Spleen (tissue), 7 donors: ENCODE data around the gene FBP1.

Source experiments
- POLR2A ChIP-seq, 3 donors: fragments of 450-650 bp; IDR thresholded peaks; one replicate each; pipeline ENCODE4 v1.5.1; 2017; ENCODE audit warnings: antibody characterized with exemption in 3 of 3, mild to moderate bottlenecking in 1 of 3
- POLR2AphosphoS5 ChIP-seq, 3 donors: sonication (generic); formaldehyde crosslinking; IDR thresholded peaks; one replicate each; pipeline ENCODE4 v1.5.1; 2017; ENCODE audit warnings: antibody characterized with exemption in 3 of 3
- TF ChIP-seq, protein P1 (sequence below), 11 experiments: fragments of 200-600 bp in 7 of 11; fragments of 450-650 bp in 4 of 11; sonication (generic) in 4 of 11; IDR thresholded peaks in 8 of 11; conservative IDR thresholded peaks in 3 of 11; 1 replicate in 7 of 11; 2 replicates in 4 of 11; pipeline versions ENCODE4 v1.4.0 to v1.8.0; 2016 to 2021; ENCODE audit warnings: antibody characterized with exemption in 11 of 11, inconsistent platforms in 4 of 11, mild to moderate bottlenecking in 1 of 11
- donor health status: DM: no; HTN: no; CAD: no; lungs with moderate emphysema.
- donor health status: DM: no; HTN: no; CAD: no.
- donor health status: DM: no; HTN: no; CAD: no.

DNA sequence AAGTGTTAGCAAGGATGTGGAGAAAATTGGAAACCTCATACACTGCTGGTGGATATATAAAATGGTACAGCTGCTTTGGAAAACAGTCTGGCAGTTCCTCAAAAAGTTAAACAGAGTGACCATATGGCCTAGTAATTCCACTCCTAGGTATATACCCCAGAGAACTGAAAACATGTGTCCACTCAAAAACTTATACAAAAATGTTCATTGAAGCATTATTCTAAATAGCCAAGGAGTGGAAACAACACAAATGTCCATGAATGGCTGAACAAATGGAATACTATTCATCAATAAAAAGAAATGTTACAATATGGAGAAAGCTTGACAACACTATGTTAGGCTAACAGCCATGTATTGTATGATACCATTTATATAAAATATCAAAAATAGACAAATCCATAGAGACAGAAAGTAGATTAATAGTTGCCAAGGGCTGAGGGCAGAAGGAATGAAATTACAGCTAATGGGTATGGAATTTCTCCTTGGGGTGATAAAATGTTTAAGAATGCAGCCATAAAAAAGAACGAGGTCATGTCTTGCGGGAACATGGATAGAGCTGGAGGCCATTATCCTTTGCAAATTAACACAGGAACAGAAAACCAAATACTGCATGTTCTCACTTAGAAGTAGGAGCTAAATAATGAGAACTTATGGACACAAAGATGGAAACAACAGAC is 33.6 kb upstream of the FBP1 start:
- TF ChIP-seq, protein P1, sequence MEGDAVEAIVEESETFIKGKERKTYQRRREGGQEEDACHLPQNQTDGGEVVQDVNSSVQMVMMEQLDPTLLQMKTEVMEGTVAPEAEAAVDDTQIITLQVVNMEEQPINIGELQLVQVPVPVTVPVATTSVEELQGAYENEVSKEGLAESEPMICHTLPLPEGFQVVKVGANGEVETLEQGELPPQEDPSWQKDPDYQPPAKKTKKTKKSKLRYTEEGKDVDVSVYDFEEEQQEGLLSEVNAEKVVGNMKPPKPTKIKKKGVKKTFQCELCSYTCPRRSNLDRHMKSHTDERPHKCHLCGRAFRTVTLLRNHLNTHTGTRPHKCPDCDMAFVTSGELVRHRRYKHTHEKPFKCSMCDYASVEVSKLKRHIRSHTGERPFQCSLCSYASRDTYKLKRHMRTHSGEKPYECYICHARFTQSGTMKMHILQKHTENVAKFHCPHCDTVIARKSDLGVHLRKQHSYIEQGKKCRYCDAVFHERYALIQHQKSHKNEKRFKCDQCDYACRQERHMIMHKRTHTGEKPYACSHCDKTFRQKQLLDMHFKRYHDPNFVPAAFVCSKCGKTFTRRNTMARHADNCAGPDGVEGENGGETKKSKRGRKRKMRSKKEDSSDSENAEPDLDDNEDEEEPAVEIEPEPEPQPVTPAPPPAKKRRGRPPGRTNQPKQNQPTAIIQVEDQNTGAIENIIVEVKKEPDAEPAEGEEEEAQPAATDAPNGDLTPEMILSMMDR (IDR thresholded peaks at IDR 0.05 in 8 of 11, conservative IDR thresholded peaks at IDR 0.05 in 3 of 11), result no peak
- TF ChIP-seq POLR2A (IDR thresholded peaks at IDR 0.05), result no peak
- no peak for TF ChIP-seq POLR2AphosphoS5 (IDR thresholded peaks at IDR 0.05)
